Trophoblast cell (in vitro differentiated cells and primary cell): ENCODE results near the gene XRCC4.

Experiments used
- DNase-seq, 2 donors: peaks; one replicate each; pipeline ENCODE4 v3.0.0-alpha.2; 2016
- H2AFZ ChIP-seq: 2 replicates; pipeline ENCODE4 v1.6.1; 2013; ENCODE audit warnings: low read length, moderate library complexity, mild to moderate bottlenecking; ENCODE audit not compliant: insufficient read depth, poor library complexity
- H2AK5ac ChIP-seq: 2 replicates; pipeline ENCODE4 v1.6.1; 2013; ENCODE audit warnings: mild to moderate bottlenecking, low read length
- H2BK120ac ChIP-seq: 2 replicates; pipeline ENCODE4 v1.6.1; 2013; ENCODE audit warnings: low read length, mild to moderate bottlenecking, moderate library complexity; ENCODE audit not compliant: insufficient read depth, poor library complexity
- H2BK12ac ChIP-seq: 2 replicates; pipeline ENCODE4 v1.6.1; 2013; ENCODE audit warnings: mild to moderate bottlenecking, low read length, moderate library complexity
- H2BK5ac ChIP-seq: 2 replicates; pipeline ENCODE4 v1.6.1; 2013; ENCODE audit warnings: low read length, low read depth, moderate library complexity, mild to moderate bottlenecking; ENCODE audit not compliant: poor library complexity
- H3K14ac ChIP-seq: 2 replicates; pipeline ENCODE4 v1.6.1; 2013; ENCODE audit warnings: mild to moderate bottlenecking, low read length
- H3K18ac ChIP-seq: 2 replicates; pipeline ENCODE4 v1.6.1; 2013; ENCODE audit warnings: mild to moderate bottlenecking, low read length
- H3K23ac ChIP-seq: 2 replicates; pipeline ENCODE4 v1.6.1; 2013; ENCODE audit warnings: low read length
- H3K27ac ChIP-seq: 2 replicates; pipeline ENCODE4 v1.5.1; 2013; ENCODE audit warnings: low read depth, mild to moderate bottlenecking, inconsistent platforms, low read length, moderate library complexity
- H3K27me3 ChIP-seq: 2 replicates; pipeline ENCODE4 v1.6.1; 2013; ENCODE audit warnings: inconsistent platforms, mild to moderate bottlenecking, low read length, moderate library complexity; ENCODE audit not compliant: insufficient read depth
- H3K36me3 ChIP-seq, 2 experiments: 1 replicate in 1 of 2; 2 replicates in 1 of 2; pipeline ENCODE4 v1.6.1; 2013; ENCODE audit warnings: low read length in 2 of 2, mild to moderate bottlenecking in 2 of 2, moderate library complexity in 1 of 2; ENCODE audit not compliant: insufficient read depth in 2 of 2, control insufficient read depth in 1 of 2
- H3K4ac ChIP-seq: 2 replicates; pipeline ENCODE4 v1.6.1; 2013; ENCODE audit warnings: low read depth, mild to moderate bottlenecking, low read length, moderate library complexity
- H3K4me1 ChIP-seq, 2 experiments: 1 replicate in 1 of 2; 2 replicates in 1 of 2; pipeline ENCODE4 v1.6.1; 2013; ENCODE audit warnings: low read length in 2 of 2, mild to moderate bottlenecking in 2 of 2, moderate library complexity in 1 of 2; ENCODE audit not compliant: insufficient read depth in 2 of 2, control insufficient read depth in 1 of 2
- H3K4me2 ChIP-seq: 2 replicates; pipeline ENCODE4 v1.6.1; 2013; ENCODE audit warnings: inconsistent platforms, mild to moderate bottlenecking, low read length, moderate library complexity
- H3K4me3 ChIP-seq: 2 replicates; pipeline ENCODE4 v1.5.1; 2013; ENCODE audit warnings: mild to moderate bottlenecking, low read depth, low read length, inconsistent platforms
- H3K79me1 ChIP-seq: one replicate; pipeline ENCODE4 v1.6.1; 2013; ENCODE audit warnings: low read length
- H3K79me2 ChIP-seq: 2 replicates; pipeline ENCODE4 v1.6.1; 2013; ENCODE audit warnings: low read length, mild to moderate bottlenecking; ENCODE audit not compliant: control insufficient read depth, insufficient read depth, poor library complexity
- H3K9ac ChIP-seq: 2 replicates; pipeline ENCODE4 v1.6.1; 2013; ENCODE audit warnings: mild to moderate bottlenecking, low read length
- H3K9me3 ChIP-seq: 2 replicates; pipeline ENCODE4 v1.6.1; 2013; ENCODE audit warnings: low read depth, mild to moderate bottlenecking, control low read depth, inconsistent platforms, low read length; ENCODE audit not compliant: insufficient read depth
- H4K12ac ChIP-seq: 2 replicates; pipeline ENCODE4 v1.6.1; 2013; ENCODE audit warnings: low read depth, mild to moderate bottlenecking, low read length, moderate library complexity
- H4K8ac ChIP-seq: 2 replicates; pipeline ENCODE4 v1.6.1; 2013; ENCODE audit warnings: low read depth, mild to moderate bottlenecking, low read length, moderate library complexity
- H4K91ac ChIP-seq: one replicate; pipeline ENCODE4 v1.6.1; 2013; ENCODE audit warnings: low read depth, mild to moderate bottlenecking, low read length, moderate library complexity
- WGBS: extraction: QIAGEN DNeasy Blood & Tissue Kit; methylation state at CpG from one replicate; pipeline ENCODE4 v1.1.7; 2013; ENCODE audit warnings: missing lambda C conversion rate; ENCODE audit not compliant: insufficient read length, insufficient coverage; ENCODE audit errors: extremely low coverage; 5-methylcytosine and 5-hydroxymethylcytosine counted together

Gene XRCC4

GRCh38 chr5:83245037-83245436 is 167.7 kb downstream of the XRCC4 start:
- H3K79me2 ChIP-seq = no peaks in the 10 kb centered on the region
- no peak overlapping the region for H3K4me2 ChIP-seq
- H3K18ac ChIP-seq = no peak overlapping the region
- no peak overlapping the region for H3K4me3 ChIP-seq
- H2AK5ac ChIP-seq = no peak overlapping the region
- no peak overlapping the region for H3K23ac ChIP-seq
- H4K8ac ChIP-seq = no peak overlapping the region
- H3K36me3 ChIP-seq = no peaks in the 10 kb centered on the region
- H3K9me3 ChIP-seq = no peaks in the 10 kb centered on the region
- H3K9ac ChIP-seq = no peak overlapping the region
- no peak overlapping the region for H3K27ac ChIP-seq
- no peak overlapping the region for H2BK12ac ChIP-seq
- no peak overlapping the region for H4K12ac ChIP-seq
- no peak for DNase-seq
- no peaks in the 10 kb centered on the region for H3K27me3 ChIP-seq
- H3K14ac ChIP-seq = no peak overlapping the region
- no peak overlapping the region for H3K4ac ChIP-seq
- no peaks in the 10 kb centered on the region for H3K4me1 ChIP-seq
- H4K91ac ChIP-seq = no peak overlapping the region
- no peak overlapping the region for H2BK5ac ChIP-seq
- no peak overlapping the region for H2BK120ac ChIP-seq
- no CpG with 5 or more reads among the region's 3 CpGs for WGBS
- no peaks in the 10 kb centered on the region for H3K79me1 ChIP-seq
- no peak overlapping the region for H2AFZ ChIP-seq

- Histone ChIP-seq H2AFZ (no peak overlapping the region), H2AK5ac (no peak overlapping the region), H4K8ac (no peak overlapping the region), H4K91ac (no peak overlapping the region), H3K79me2 (no peaks in the 10 kb centered on the region), H3K9ac (no peak overlapping the region), H3K4me1 (no peaks in the 10 kb centered on the region), H4K12ac (no peak overlapping the region), H3K4ac (no peak overlapping the region), H2BK5ac (no peak overlapping the region), H3K36me3 (no peaks in the 10 kb centered on the region), H2BK120ac (no peak overlapping the region), H3K14ac (no peak overlapping the region), H3K9me3 (no peaks in the 10 kb centered on the region), H3K79me1 (no peaks in the 10 kb centered on the region), H3K27ac (no peak overlapping the region), H3K27me3 (no peaks in the 10 kb centered on the region), H2BK12ac (no peak overlapping the region), H3K23ac (no peak overlapping the region), H3K18ac (no peak overlapping the region), H3K4me3 (no peak overlapping the region), H3K4me2 (no peak overlapping the region)
- no peak for DNase-seq
- WGBS = no CpG with 5 or more reads among the region's 1 CpG
These were observed 168.7 kb downstream of the XRCC4 start for GRCh38 chr5:83246071-83246470.

DNA sequence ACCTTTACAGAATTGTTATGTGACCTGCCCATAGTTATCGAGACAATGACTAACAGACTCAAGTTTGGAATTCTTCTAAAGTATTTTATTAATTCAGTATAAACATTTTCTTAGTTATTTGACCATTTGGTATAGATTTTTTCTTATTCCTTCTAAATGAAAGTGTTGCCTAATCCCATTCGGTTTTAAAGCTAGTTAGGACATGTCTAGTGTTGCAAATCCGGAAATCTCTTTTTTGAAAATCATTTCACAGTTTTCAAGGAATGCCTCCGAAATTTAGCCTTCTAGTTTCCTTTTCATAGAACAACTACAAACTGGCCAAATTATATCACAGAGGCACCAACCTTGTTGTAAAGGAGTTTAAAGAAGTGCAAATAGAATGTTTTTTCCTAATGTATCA is 171.8 kb downstream of the XRCC4 start:
- no peaks in the 10 kb centered on the region for H3K4me1 ChIP-seq
- no peak overlapping the region for H3K4me3 ChIP-seq
- H2BK120ac ChIP-seq = no peak overlapping the region
- no peak overlapping the region for H4K91ac ChIP-seq
- H2BK5ac ChIP-seq = no peak overlapping the region
- H3K79me1 ChIP-seq = no peaks in the 10 kb centered on the region
- H3K23ac ChIP-seq = no peak overlapping the region
- H3K14ac ChIP-seq = no peak overlapping the region
- H3K27me3 ChIP-seq = no peaks in the 10 kb centered on the region
- H3K36me3 ChIP-seq = no peaks in the 10 kb centered on the region
- H3K18ac ChIP-seq = no peak overlapping the region
- no peak overlapping the region for H4K12ac ChIP-seq
- H3K4me2 ChIP-seq = no peak overlapping the region
- WGBS = no CpG with 5 or more reads among the region's 4 CpGs
- H3K9ac ChIP-seq = no peak overlapping the region
- H3K79me2 ChIP-seq = no peaks in the 10 kb centered on the region
- H2AK5ac ChIP-seq = no peak overlapping the region
- H3K9me3 ChIP-seq = no peaks in the 10 kb centered on the region
- H4K8ac ChIP-seq = no peak overlapping the region
- H3K4ac ChIP-seq = no peak overlapping the region
- DNase-seq = no peak
- no peak overlapping the region for H3K27ac ChIP-seq
- no peak overlapping the region for H2AFZ ChIP-seq
- H2BK12ac ChIP-seq = no peak overlapping the region

DNA sequence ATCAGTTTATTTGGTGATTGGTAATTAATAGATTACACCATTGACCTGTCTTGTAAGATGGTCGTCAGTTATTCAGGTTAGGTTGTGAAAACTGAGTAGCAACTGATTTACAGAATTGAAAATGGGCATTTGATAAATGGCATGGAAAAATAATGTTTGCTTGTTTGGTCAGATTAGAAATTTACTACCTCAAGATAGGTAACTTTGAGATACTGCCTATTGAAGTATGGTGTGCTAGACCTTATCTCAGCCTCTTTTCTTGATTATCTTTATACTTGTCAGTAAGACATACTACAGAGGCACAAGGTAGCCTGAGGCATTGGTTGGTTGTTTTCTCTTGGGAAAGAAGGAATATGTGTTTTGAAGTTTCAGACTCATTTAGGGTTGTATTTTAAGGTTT is 174.5 kb downstream of the XRCC4 start:
- Histone ChIP-seq H3K23ac (no peak overlapping the region), H4K8ac (no peak overlapping the region), H3K4me2 (no peak overlapping the region), H3K79me1 (no peaks in the 10 kb centered on the region), H2BK5ac (no peak overlapping the region), H3K27ac (no peak overlapping the region), H3K27me3 (no peaks in the 10 kb centered on the region), H3K79me2 (no peaks in the 10 kb centered on the region), H3K9ac (no peak overlapping the region), H2AK5ac (no peak overlapping the region), H2BK120ac (no peak overlapping the region), H3K4me3 (no peak overlapping the region), H3K4ac (no peak overlapping the region), H3K18ac (no peak overlapping the region), H4K12ac (no peak overlapping the region), H2AFZ (no peak overlapping the region), H4K91ac (no peak overlapping the region), H3K14ac (no peak overlapping the region), H3K4me1 (no peaks in the 10 kb centered on the region), H3K9me3 (no peaks in the 10 kb centered on the region), H2BK12ac (no peak overlapping the region), H3K36me3 (no peaks in the 10 kb centered on the region)
- no peak for DNase-seq
- no CpG with 5 or more reads among the region's 1 CpG for WGBS
